ENCODE results near the gene ZDHHC21.

The ZDHHC21 gene

DNA sequence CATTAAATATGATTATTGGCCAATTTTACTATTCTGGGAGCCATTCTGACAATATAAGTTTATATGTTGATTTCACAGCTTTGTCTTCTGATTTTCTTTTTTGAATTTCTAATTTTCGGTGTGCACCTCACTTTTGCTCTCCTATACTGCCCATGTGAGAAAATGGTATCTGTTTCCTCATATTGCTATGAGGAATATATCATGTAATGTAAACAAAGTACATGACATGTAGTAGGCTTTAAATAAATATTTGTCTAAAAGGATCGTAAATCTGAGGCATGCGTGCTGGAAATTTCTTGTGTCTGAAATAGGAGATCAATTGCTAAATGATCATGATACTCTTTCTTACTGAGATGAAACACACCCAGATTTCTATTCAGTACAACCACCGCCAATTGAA, 119.9 kb downstream of the ZDHHC21 start:
- TF ChIP-seq, protein P1, sequence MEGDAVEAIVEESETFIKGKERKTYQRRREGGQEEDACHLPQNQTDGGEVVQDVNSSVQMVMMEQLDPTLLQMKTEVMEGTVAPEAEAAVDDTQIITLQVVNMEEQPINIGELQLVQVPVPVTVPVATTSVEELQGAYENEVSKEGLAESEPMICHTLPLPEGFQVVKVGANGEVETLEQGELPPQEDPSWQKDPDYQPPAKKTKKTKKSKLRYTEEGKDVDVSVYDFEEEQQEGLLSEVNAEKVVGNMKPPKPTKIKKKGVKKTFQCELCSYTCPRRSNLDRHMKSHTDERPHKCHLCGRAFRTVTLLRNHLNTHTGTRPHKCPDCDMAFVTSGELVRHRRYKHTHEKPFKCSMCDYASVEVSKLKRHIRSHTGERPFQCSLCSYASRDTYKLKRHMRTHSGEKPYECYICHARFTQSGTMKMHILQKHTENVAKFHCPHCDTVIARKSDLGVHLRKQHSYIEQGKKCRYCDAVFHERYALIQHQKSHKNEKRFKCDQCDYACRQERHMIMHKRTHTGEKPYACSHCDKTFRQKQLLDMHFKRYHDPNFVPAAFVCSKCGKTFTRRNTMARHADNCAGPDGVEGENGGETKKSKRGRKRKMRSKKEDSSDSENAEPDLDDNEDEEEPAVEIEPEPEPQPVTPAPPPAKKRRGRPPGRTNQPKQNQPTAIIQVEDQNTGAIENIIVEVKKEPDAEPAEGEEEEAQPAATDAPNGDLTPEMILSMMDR (IDR thresholded peaks at IDR 0.05; ENCODE audit: borderline replicate concordance, control extremely low read depth, extremely low read depth, insufficient read depth, missing control alignments) = no peak
- DNase-seq (ENCODE audit: low spot score) = no peak
- in situ Hi-C loops (cut with MboI; ENCODE audit: low sequenced_read_pairs, unreplicated experiment) = no loop called here

GRCh38 chr9:14565352-14566016, 127.7 kb downstream of the ZDHHC21 start:
- in situ Hi-C loops (cut with MboI; ENCODE audit: low sequenced_read_pairs, unreplicated experiment) = no loop called here
- TF ChIP-seq, protein P1 (IDR thresholded peaks at IDR 0.05; ENCODE audit: borderline replicate concordance, control extremely low read depth, extremely low read depth, insufficient read depth, missing control alignments) = no peak
- no peak for DNase-seq (ENCODE audit: low spot score)

- TF ChIP-seq, protein P1 (IDR thresholded peaks at IDR 0.05; ENCODE audit: borderline replicate concordance, control extremely low read depth, extremely low read depth, insufficient read depth, missing control alignments) = no peak
- in situ Hi-C loops (cut with MboI; ENCODE audit: low sequenced_read_pairs, unreplicated experiment) = no loop called here
- DNase-seq (ENCODE audit: low spot score) = no peak
Observed at GRCh38 chr9:14563902-14564624, 129.2 kb downstream of the ZDHHC21 start.

DNA sequence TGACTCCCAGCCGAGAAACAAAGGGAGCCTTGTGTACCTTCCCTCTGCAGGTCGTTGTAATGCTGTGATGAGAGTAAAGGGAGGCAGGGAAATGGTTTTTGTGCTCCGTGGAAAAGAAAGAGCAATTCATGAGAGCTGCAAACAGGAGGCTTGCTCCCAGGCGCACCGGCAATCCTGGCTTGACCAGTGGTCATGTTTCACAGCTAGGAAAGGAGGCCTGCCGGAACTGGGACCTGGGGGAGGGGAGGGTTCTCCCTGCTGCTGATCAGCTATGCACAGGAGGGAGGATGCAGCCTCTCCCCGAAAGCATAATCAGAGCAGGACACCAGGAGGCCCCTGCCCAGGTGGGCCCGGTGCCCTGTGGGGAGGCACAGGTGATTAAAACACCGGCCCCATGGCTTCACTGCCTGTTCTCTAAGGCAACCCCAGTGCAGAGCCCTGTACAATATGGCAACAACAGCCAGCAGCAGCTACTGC, 131.3 kb downstream of the ZDHHC21 start:
- TF ChIP-seq, protein P1 (IDR thresholded peaks at IDR 0.05; ENCODE audit: borderline replicate concordance, control extremely low read depth, extremely low read depth, insufficient read depth, missing control alignments) = no peak
- DNase-seq (ENCODE audit: low spot score) = no peak
- in situ Hi-C loops (cut with MboI; ENCODE audit: low sequenced_read_pairs, unreplicated experiment) = no loop called here

Measured in GM13976 (cell line).